Immature natural killer cell (primary cell): ENCODE results near the gene RASGEF1C. TPM values are rescaled to one million over a fixed set of nuclear protein-coding genes. Genes with fewer than 3 reads are reported as not detected.

Experiments
- DNase-seq, 3 donors: peaks; one replicate each; pipeline ENCODE4 v3.0.0; 2022; ENCODE audit warnings: mixed read lengths in 1 of 3
- H3K27ac Mint-ChIP-seq, 6 donors: one replicate each; pipeline ENCODE4 v1.8.0; 2020; ENCODE audit warnings: mixed read lengths in 6 of 6, mild to moderate bottlenecking in 5 of 6, inconsistent platforms in 4 of 6, moderate library complexity in 3 of 6
- H3K27me3 Mint-ChIP-seq, 3 donors: one replicate each; pipeline ENCODE4 v1.8.0; 2020 to 2021; ENCODE audit warnings: low read depth in 3 of 3, mild to moderate bottlenecking in 3 of 3, mixed read lengths in 3 of 3, moderate library complexity in 3 of 3, inconsistent platforms in 1 of 3
- H3K36me3 Mint-ChIP-seq, 3 donors: one replicate each; pipeline ENCODE4 v1.8.0; 2020; ENCODE audit warnings: mixed read lengths in 3 of 3, inconsistent platforms in 2 of 3, mild to moderate bottlenecking in 2 of 3
- H3K4me1 Mint-ChIP-seq, 2 donors: one replicate each; pipeline ENCODE4 v1.8.0; 2020; ENCODE audit warnings: inconsistent platforms in 2 of 2, mild to moderate bottlenecking in 2 of 2, mixed read lengths in 2 of 2, moderate library complexity in 1 of 2
- H3K4me3 Mint-ChIP-seq, 5 donors: one replicate each; pipeline ENCODE4 v1.8.0; 2020; ENCODE audit warnings: mild to moderate bottlenecking in 5 of 5, mixed read lengths in 5 of 5, inconsistent platforms in 3 of 5, moderate library complexity in 3 of 5
- H3K9me3 Mint-ChIP-seq, 6 donors: one replicate each; pipeline ENCODE4 v1.8.0; 2020; ENCODE audit warnings: mild to moderate bottlenecking in 6 of 6, mixed read lengths in 6 of 6, inconsistent platforms in 4 of 6, moderate library complexity in 3 of 6
- polyA plus RNA-seq, 3 donors: library from polyadenylated mRNA; unstranded; fragments of 300-500 nt; fragmentation: Illumina TruSeq; gene quantifications; one replicate each; pipeline ENCODE4 v1.2.3, GENCODE V29; 2021

The RASGEF1C gene
- polyA plus RNA-seq, 3 donors from 2014 or later: not detected

DNA sequence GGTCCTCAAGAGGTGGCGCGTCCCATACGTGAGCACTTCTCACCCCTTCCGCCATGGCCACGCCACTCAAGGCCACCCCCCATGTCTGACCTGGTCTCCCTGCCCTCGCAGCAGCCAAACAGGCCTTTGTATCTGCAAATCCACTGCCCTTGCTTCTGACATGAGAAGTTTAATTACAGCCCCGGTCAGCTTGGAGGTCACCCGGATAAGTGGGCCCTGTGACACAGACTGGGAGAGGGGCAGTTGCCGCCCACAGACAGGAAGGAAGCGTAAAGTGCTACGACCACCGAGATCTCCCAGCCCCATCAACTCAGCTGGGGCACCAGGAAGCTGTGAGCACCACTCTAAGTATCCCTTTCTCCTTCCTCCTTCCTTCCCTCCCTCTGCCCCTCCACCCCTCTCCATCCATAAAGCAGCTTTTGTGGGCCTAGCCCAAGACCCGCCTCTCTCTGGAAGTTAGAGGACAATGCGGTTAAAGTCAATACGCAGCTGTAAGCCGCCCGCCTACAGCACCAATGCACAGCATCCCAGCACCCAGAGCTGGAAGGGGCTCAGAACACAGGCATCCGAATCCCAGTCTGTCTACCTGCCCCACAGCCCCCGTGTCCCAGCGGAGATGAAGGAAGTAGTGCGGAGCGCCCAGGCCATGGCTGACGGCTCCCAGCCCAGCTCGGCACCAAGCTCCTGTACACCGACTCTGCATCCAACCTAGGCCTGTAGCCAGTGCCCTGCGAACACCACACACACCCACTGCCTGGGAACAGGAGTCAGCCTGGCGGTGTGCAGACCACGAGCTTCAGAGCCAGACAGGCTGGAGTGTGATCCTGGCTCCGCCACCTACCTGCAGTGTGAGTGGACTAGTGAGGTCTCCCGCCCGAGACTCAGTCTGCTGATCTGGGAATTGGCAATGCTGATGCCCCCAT lies 92.7 kb downstream of the RASGEF1C start:
- Mint-ChIP-seq H3K9me3 (no peaks in the 10 kb centered on the region), H3K36me3 (no peaks in the 10 kb centered on the region), H3K4me1 (no peaks in the 10 kb centered on the region), H3K4me3 (no peak overlapping the region), H3K27ac (no peak overlapping the region), H3K27me3 (peaks cover 0 to 3% (median 1%) of the 10 kb centered on the region in 3 donors)
- no peak for DNase-seq

DNA sequence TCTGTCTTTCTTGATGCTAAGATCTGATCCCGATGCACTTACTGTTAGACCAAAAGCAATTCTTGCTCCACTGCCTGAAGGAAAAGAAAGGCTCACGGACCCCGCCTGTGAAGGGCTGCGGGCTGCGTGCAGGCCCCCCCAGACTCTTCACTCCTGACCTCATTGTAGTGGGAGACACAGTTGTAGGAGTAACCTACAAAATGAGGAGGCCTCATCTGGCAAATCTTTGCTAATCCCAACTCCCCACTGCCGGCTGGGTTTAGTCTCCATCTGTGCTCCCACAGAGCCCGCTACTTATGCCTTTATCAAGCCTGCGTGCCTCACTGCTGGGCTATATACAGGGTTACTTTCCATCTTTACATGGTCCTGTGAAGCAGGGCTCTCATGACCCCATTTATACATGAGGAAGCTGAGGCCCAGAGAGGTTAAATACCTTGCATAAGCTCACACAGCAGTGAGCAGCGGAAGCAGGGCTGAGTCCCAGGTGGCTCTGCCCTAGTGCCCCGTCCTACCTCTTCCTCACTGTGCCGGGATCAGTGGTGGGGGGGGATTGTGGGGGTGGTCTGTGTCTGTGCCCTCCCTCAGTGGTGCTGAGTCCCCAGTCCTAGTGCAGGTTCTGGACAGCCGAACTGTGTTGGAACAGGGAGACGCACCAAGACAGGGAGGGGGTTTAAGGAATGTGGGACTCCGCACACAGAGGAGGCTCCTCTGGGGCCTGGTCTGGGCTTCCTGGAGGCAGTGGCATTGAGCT lies 93.5 kb downstream of the RASGEF1C start:
- no peak for DNase-seq
- Mint-ChIP-seq H3K4me1 (no peaks in the 10 kb centered on the region), H3K27me3 (peaks cover 0 to 3% (median 1%) of the 10 kb centered on the region in 3 donors), H3K36me3 (no peaks in the 10 kb centered on the region), H3K27ac (no peak overlapping the region), H3K4me3 (no peak overlapping the region), H3K9me3 (no peaks in the 10 kb centered on the region)

DNA sequence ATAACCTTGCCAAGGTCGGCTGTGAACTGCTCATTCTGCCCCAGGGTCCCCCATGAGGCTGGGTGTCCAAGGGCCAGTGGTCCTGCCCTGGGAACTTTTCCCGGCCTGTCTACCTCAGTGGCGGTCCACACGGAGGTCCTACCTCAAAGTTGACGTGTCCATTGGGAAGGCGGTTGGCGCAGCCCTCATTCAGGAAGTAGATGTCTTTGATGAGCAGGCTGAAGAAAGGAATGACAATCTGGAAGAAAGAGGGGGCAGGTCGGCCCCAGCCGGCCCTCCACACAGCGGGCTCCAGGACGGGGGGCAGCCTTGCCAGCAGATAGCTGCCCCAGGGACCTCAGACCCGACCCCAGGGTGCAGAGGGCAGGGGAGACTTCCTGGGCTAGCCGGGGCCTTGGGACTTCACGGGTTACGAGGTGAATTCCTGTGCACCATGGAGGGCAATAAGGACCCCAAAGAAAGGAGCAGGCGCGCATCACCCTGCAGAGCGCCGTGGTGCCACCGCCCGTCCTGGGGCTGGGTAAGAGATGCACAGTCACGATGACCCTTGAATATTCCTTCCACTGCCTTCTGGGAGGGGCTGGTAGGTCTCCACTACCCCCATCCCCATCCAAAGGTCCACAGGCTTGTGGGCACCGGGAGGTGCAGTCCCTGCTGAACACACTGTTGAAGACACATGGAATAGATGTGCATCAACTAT lies 94.6 kb downstream of the RASGEF1C start:
- H3K9me3 Mint-ChIP-seq: no peaks in the 10 kb centered on the region
- H3K27me3 Mint-ChIP-seq: peaks cover 0 to 1% (median 0%) of the 10 kb centered on the region in 3 donors
- H3K4me1 Mint-ChIP-seq: no peaks in the 10 kb centered on the region
- no peak overlapping the region for H3K27ac Mint-ChIP-seq
- H3K4me3 Mint-ChIP-seq: no peak overlapping the region
- no peak for DNase-seq
- H3K36me3 Mint-ChIP-seq: no peaks in the 10 kb centered on the region

DNA sequence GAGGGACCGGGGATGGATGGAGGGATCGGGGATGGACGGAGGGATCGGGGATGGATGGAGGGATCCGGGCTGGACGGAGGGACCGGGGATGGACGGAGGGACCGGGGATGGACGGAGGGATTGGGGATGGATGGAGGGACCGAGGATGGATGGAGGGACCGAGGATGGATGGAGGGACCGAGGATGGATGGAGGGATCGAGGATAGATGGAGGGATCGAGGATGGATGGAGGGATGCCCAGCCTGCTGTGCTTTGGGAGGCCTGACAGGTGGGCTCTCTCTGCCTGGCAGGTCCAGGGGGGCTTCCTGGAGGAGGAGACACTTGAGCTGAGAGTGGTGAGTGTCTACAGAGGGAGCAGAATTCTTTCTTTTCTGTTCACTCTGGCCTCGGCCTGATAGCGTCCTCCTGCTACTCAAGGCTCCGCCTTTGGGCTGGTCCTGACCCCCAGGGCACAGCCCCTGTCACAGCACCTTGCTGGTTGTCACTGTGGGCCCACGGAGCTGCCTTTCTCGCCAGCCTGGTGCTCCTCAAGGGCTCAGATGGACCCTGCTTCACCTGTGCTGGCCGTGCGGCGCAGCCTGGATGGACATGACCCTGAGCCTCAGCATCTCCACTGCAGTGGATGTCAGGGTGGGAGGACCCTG lies 95.2 kb downstream of the RASGEF1C start:
- peaks cover 0 to 3% (median 1%) of the 10 kb centered on the region in 3 donors for H3K27me3 Mint-ChIP-seq
- DNase-seq: no peak
- no peaks in the 10 kb centered on the region for H3K36me3 Mint-ChIP-seq
- no peak overlapping the region for H3K27ac Mint-ChIP-seq
- no peaks in the 10 kb centered on the region for H3K9me3 Mint-ChIP-seq
- H3K4me1 Mint-ChIP-seq: no peaks in the 10 kb centered on the region
- no peak overlapping the region for H3K4me3 Mint-ChIP-seq

DNA sequence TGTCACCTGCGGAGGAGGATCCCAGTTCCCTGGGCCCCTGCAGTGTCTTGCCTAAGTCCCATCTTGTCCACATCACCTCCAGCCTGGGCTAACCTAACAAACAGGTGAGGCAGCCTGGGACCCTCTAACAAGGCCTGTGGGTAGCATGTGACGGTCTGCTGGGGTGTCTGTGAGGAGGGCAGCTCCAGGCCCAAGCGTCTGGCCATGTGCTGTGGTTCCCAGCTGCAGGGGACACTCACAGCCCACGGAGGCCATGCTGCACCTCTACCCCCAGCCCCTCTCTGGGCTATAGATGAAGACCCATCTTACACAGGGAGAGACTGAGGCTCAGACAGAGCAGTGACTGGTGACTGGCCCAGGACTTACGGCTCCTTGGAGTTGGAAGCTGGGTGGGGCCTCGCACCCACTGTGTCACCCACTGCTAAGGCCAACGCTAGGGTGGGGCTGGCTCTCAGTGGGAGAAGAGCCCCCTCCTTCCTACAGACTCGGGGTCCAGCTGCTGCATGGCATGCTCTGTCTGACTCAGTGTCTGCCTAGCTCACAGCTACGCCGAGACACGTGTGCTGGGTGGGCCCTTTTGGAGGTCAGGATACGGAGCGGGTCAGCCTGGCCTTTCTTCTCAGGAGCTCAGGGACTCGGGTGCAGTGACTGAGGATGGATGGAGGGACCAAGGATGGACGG lies 96.7 kb downstream of the RASGEF1C start:
- Mint-ChIP-seq H3K27me3 (peaks cover 0 to 8% (median 2%) of the 10 kb centered on the region in 3 donors), H3K4me1 (no peaks in the 10 kb centered on the region), H3K27ac (no peak overlapping the region), H3K36me3 (peaks cover 0 to 5% (median 3%) of the 10 kb centered on the region in 3 donors), H3K4me3 (no peak overlapping the region), H3K9me3 (peaks cover 0 to 12% (median 8%) of the 10 kb centered on the region in 6 donors)
- DNase-seq: no peak

DNA sequence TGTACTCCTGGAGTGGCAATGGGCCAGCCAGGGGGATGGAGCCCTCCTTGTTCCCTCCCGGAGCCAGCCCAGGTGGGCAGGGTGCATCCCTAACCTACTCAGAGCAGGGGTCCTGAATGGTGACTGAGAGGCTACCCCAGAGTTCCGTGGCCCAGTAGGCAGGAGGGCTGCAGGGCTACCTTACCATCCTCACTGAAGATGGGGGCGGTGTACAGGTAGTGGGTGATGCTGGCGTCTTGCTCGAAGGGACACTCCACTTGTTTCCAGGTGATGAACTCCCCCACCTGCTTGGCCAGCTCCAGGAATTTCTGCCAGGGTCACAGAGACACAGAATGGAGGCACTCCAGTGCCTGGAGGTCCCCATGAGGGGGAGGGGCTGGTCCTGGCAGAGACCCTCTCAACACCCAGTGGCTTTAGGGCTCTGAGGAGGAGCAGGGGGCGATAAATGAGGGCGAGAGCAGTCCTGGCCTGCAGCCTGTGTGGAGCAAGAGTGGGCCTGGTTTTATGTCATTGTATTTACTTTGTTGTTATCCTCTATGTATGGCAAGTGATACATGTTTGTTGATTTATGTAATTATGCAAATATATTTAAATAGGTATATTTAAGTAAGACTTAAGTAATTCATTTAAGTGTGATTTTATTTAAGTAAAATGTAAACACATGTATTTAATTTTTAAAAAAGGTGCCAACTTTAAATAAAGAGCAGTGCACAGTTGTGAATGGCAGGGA lies 97.6 kb downstream of the RASGEF1C start:
- H3K36me3 Mint-ChIP-seq: peaks cover 6 to 9% (median 7%) of the 10 kb centered on the region in 3 donors
- H3K4me3 Mint-ChIP-seq: no peak overlapping the region

GRCh38 chr5:180109920-180110319 lies 99.1 kb downstream of the RASGEF1C start:
- peaks cover 4 to 9% (median 8%) of the 10 kb centered on the region in 3 donors for H3K27me3 Mint-ChIP-seq
- no peak overlapping the region for H3K27ac Mint-ChIP-seq
- DNase-seq: no peak
- H3K4me1 Mint-ChIP-seq: no peaks in the 10 kb centered on the region
- no peak overlapping the region for H3K4me3 Mint-ChIP-seq
- peaks cover 8 to 11% (median 11%) of the 10 kb centered on the region in 3 donors for H3K36me3 Mint-ChIP-seq
- H3K9me3 Mint-ChIP-seq: peaks cover 0 to 23% (median 22%) of the 10 kb centered on the region in 6 donors

More for the DNA sequence above, 97.6 kb downstream of the RASGEF1C start:
- Mint-ChIP-seq H3K27ac (no peak overlapping the region), H3K9me3 (peaks cover 0 to 20% (median 16%) of the 10 kb centered on the region in 6 donors), H3K4me1 (no peaks in the 10 kb centered on the region), H3K27me3 (peaks cover 0 to 8% (median 6%) of the 10 kb centered on the region in 3 donors)
- DNase-seq: no peak

DNA sequence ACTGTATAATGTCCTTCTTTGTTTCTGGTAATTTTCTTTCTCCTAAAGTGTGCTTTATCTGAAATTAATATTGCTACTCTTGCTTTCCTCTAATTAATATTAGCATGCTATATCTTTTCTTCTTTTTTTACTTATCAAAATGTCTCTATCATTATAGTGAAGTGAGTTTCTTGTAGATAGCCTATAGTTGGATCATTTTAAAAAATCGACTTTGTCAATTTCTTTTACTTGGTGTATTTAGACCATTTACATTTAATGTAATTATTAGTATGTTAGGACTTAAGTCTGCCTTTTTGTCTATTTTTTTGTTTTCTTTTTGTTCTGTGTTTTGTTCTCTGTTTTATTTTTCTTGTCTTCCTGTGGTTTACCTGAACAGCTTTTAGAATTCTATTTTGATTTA lies 102.0 kb downstream of the RASGEF1C start:
- H3K27ac Mint-ChIP-seq: no peak overlapping the region
- H3K27me3 Mint-ChIP-seq: peaks cover 6 to 11% (median 9%) of the 10 kb centered on the region in 3 donors
- H3K36me3 Mint-ChIP-seq: peaks cover 8 to 11% (median 11%) of the 10 kb centered on the region in 3 donors
- no peaks in the 10 kb centered on the region for H3K4me1 Mint-ChIP-seq
- peaks cover 0 to 23% (median 22%) of the 10 kb centered on the region in 6 donors for H3K9me3 Mint-ChIP-seq
- no peak overlapping the region for H3K4me3 Mint-ChIP-seq
- no peak for DNase-seq

GRCh38 chr5:180105827-180106312 lies 103.1 kb downstream of the RASGEF1C start:
- H3K4me1 Mint-ChIP-seq: no peaks in the 10 kb centered on the region
- peaks cover 8 to 11% (median 11%) of the 10 kb centered on the region in 3 donors for H3K36me3 Mint-ChIP-seq
- peaks cover 6 to 11% (median 9%) of the 10 kb centered on the region in 3 donors for H3K27me3 Mint-ChIP-seq
- no peak for DNase-seq
- peaks cover 0 to 23% (median 22%) of the 10 kb centered on the region in 6 donors for H3K9me3 Mint-ChIP-seq
- H3K27ac Mint-ChIP-seq: no peak overlapping the region
- H3K4me3 Mint-ChIP-seq: no peak overlapping the region

GRCh38 chr5:180104168-180104530 lies 104.9 kb downstream of the RASGEF1C start:
- Mint-ChIP-seq H3K9me3 (peaks cover 0 to 23% (median 22%) of the 10 kb centered on the region in 6 donors), H3K27me3 (peaks cover 6 to 11% (median 9%) of the 10 kb centered on the region in 3 donors), H3K36me3 (peaks cover 8 to 11% (median 11%) of the 10 kb centered on the region in 3 donors), H3K4me3 (no peak overlapping the region), H3K27ac (no peak overlapping the region), H3K4me1 (no peaks in the 10 kb centered on the region)
- no peak for DNase-seq

DNA sequence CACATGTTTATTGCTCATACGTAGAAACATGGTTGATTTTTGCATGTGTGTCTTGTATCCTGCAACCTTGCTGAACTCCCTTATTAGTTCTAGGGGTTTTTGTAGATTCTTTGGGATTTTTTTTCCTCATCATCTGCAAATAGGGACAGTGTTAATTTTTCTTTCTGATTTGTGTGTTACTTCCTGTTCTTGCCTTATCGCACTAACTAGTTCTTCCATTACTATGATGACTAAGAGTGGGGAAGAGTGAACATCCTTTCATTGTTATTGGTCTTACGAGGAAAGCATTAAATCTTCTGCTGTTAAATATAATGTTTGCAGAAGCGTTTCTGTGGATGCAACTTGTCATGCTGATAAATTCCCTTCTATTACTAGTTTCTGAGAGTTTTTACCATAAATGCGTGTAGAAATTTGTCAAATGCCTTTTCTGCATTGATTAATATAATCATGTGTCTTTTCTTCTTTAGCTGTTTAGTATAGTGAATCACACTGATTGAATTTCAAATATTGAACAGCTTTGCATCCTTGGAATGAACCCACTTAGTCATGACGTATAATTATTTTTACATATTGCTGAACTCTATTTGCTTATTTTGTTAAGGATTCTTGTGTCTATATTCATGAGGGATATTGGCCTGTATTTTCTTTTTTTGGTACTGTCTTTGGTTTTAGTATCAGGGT lies 105.4 kb downstream of the RASGEF1C start:
- Mint-ChIP-seq H3K27me3 (peaks cover 6 to 9% (median 8%) of the 10 kb centered on the region in 3 donors), H3K27ac (no peak overlapping the region), H3K4me3 (no peak overlapping the region), H3K9me3 (peaks cover 0 to 23% (median 21%) of the 10 kb centered on the region in 6 donors), H3K4me1 (no peaks in the 10 kb centered on the region), H3K36me3 (peaks cover 8 to 11% (median 11%) of the 10 kb centered on the region in 3 donors)
- no peak for DNase-seq
